ENCODE measurements around the gene CLTA. TPM values are rescaled to one million over a fixed set of nuclear protein-coding genes. Genes with fewer than 3 reads are reported as not detected.
"Not testable (repeated sequence)": the region's sequence is repeated elsewhere in the genome, so short reads cannot be mapped to it uniquely, and the experiment has no call there.

The CLTA gene
- polyA plus RNA-seq, 10 donors, result 98.6 to 145 (median 122) TPM

GRCh38 chr9:36176496-36176895 is 14.2 kb upstream of the CLTA start:
- not testable (repeated sequence) for DNase-seq

- DNase-seq, result no peak
Observed at GRCh38 chr9:36177571-36177970, 13.2 kb upstream of the CLTA start.

- not testable (repeated sequence) for DNase-seq
Observed at GRCh38 chr9:36180243-36180642, 10.5 kb upstream of the CLTA start.

- DNase-seq, result peak in 1 of 3 donors; percentile 86
Observed at GRCh38 chr9:36187414-36187813, 3.3 kb upstream of the CLTA start.

GRCh38 chr9:36188212-36188611 is 2.5 kb upstream of the CLTA start:
- DNase-seq, result no peak

GRCh38 chr9:36189976-36190375 is 745 bp upstream of the CLTA start:
- peak in 1 of 3 donors; percentile 21 for DNase-seq

GRCh38 chr9:36191290-36191645 is 547 bp downstream of the CLTA start:
- DNase-seq, result peak in 1 of 3 donors; percentile 7

GRCh38 chr9:36191686-36192085 is 965 bp downstream of the CLTA start:
- DNase-seq, result no peak

- no peak for DNase-seq
Observed at GRCh38 chr9:36192196-36192595, 1.5 kb downstream of the CLTA start.

- no peak for DNase-seq
Observed at GRCh38 chr9:36193023-36193422, 2.3 kb downstream of the CLTA start.

- DNase-seq, result peak in 1 of 3 donors; percentile 34
Observed at GRCh38 chr9:36194326-36195000, 3.7 kb downstream of the CLTA start.

GRCh38 chr9:36204906-36205547 is 14.3 kb downstream of the CLTA start:
- DNase-seq, result no peak

GRCh38 chr9:36207016-36207415 is 16.3 kb downstream of the CLTA start:
- DNase-seq, result no peak

GRCh38 chr9:36207546-36208012 is 16.9 kb downstream of the CLTA start:
- no peak for DNase-seq

- DNase-seq, result no peak
Observed at GRCh38 chr9:36208521-36209253, 18.0 kb downstream of the CLTA start.

- DNase-seq, result no peak
Observed at GRCh38 chr9:36210722-36211121, 20.0 kb downstream of the CLTA start.

- no peak for DNase-seq
Observed at GRCh38 chr9:36211510-36211909, 20.8 kb downstream of the CLTA start.

GRCh38 chr9:36213387-36213786 is 22.7 kb downstream of the CLTA start:
- DNase-seq, result no peak

GRCh38 chr9:36213989-36214388 is 23.3 kb downstream of the CLTA start:
- DNase-seq, result no peak

GRCh38 chr9:36214571-36214970 is 23.9 kb downstream of the CLTA start:
- no peak for DNase-seq

- no peak for DNase-seq
Observed at GRCh38 chr9:36217256-36217968, 26.7 kb downstream of the CLTA start.

GRCh38 chr9:36218011-36218410 is 27.3 kb downstream of the CLTA start:
- no peak for DNase-seq
